GM23248 (cell line): ENCODE data around the gene PDPK1.

Source experiments
- EZH2 ChIP-seq: fragments of 200-600 bp; sonication (generic); IDR thresholded peaks from 2 replicates; pipeline ENCODE4 v1.6.1; 2018; ENCODE audit warnings: antibody characterized with exemption, mild to moderate bottlenecking; ENCODE audit not compliant: insufficient read depth, poor library complexity, severe bottlenecking
- EZH2phosphoT487 ChIP-seq: fragments of 200-600 bp; sonication (generic); IDR thresholded peaks from 2 replicates; pipeline ENCODE4 v1.6.1; 2018; ENCODE audit warnings: antibody characterized with exemption, moderate library complexity, mild to moderate bottlenecking, low read depth; ENCODE audit not compliant: insufficient read depth

GRCh38 chr16:2591476-2592240, 53.8 kb downstream of the PDPK1 start:
- no peak for TF ChIP-seq EZH2phosphoT487
- TF ChIP-seq EZH2: no peak
